ENCODE data around the gene DGKH. TPM values are rescaled to one million over a fixed set of nuclear protein-coding genes. Genes with fewer than 3 reads are reported as not detected.

Gene DGKH
- total RNA-seq, 1 donor from 2014 or later: 18.7 TPM

GRCh38 chr13:42041684-42042035 lies 6.8 kb upstream of the DGKH start:
- DNase-seq: peak; percentile 67
- ATAC-seq: peak; percentile 57 to 58
- Histone ChIP-seq H3K36me3 (no peaks in the 10 kb centered on the region), H3K4me3 (peak overlapping the region; percentile 84), H3K9me3 (no peaks in the 10 kb centered on the region), H3K4me1 (peaks cover 21% of the 10 kb centered on the region), H3K27me3 (ENCODE audit: low read depth) (no peaks in the 10 kb centered on the region), H3K27ac (peak overlapping the region; percentile 95)
- TF ChIP-seq, protein P1, sequence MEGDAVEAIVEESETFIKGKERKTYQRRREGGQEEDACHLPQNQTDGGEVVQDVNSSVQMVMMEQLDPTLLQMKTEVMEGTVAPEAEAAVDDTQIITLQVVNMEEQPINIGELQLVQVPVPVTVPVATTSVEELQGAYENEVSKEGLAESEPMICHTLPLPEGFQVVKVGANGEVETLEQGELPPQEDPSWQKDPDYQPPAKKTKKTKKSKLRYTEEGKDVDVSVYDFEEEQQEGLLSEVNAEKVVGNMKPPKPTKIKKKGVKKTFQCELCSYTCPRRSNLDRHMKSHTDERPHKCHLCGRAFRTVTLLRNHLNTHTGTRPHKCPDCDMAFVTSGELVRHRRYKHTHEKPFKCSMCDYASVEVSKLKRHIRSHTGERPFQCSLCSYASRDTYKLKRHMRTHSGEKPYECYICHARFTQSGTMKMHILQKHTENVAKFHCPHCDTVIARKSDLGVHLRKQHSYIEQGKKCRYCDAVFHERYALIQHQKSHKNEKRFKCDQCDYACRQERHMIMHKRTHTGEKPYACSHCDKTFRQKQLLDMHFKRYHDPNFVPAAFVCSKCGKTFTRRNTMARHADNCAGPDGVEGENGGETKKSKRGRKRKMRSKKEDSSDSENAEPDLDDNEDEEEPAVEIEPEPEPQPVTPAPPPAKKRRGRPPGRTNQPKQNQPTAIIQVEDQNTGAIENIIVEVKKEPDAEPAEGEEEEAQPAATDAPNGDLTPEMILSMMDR (IDR thresholded peaks at IDR 0.05): peak; percentile 52
- intact Hi-C loops (cut with DNase I): no loop called here

DNA sequence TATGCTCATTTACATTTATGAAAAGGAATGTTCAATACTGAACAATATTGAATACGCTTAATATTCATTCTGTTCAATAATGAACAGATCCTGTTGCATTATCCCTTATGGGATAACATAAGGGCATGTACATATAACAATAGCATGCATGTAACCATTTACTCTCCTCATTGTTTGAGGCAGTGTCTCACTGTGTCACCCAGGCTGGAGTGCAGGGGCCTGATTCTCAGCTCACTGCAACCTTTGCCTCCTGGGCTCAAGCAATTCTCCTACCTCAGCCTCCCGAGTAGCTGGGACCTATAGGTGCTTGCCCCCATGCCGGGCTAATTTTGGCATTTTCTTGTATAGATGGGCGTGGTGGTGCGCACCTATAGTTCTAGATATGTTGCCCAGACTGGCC lies 4.8 kb upstream of the DGKH start:
- Histone ChIP-seq H3K27me3 (ENCODE audit: low read depth) (no peaks in the 10 kb centered on the region), H3K36me3 (no peaks in the 10 kb centered on the region), H3K27ac (no peak overlapping the region), H3K4me3 (no peak overlapping the region), H3K9me3 (no peaks in the 10 kb centered on the region), H3K4me1 (peaks cover 30% of the 10 kb centered on the region)
- DNase-seq: no peak
- TF ChIP-seq, protein P1 (IDR thresholded peaks at IDR 0.05): no peak
- intact Hi-C loops (cut with DNase I): no loop called here
- no peak for ATAC-seq

GRCh38 chr13:42046448-42046847 lies 2.0 kb upstream of the DGKH start:
- no peak overlapping the region for H3K4me3 ChIP-seq
- no peaks in the 10 kb centered on the region for H3K27me3 ChIP-seq (ENCODE audit: low read depth)
- DNase-seq (no peak), ATAC-seq (no peak)
- no peaks in the 10 kb centered on the region for H3K9me3 ChIP-seq
- peaks cover 29% of the 10 kb centered on the region for H3K4me1 ChIP-seq
- no peak overlapping the region for H3K27ac ChIP-seq
- no peaks in the 10 kb centered on the region for H3K36me3 ChIP-seq
- TF ChIP-seq, protein P1 (IDR thresholded peaks at IDR 0.05): no peak
- intact Hi-C loops (cut with DNase I): no loop called here

GRCh38 chr13:42047561-42048341 lies 697 bp upstream of the DGKH start:
- ATAC-seq (peak; percentile 42 to 54), DNase-seq (peak; percentile 58)
- H3K36me3 ChIP-seq: no peaks in the 10 kb centered on the region
- peaks cover 19% of the 10 kb centered on the region for H3K4me1 ChIP-seq
- intact Hi-C loops (cut with DNase I): no loop called here
- TF ChIP-seq, protein P1 (IDR thresholded peaks at IDR 0.05): no peak
- H3K27me3 ChIP-seq (ENCODE audit: low read depth): no peaks in the 10 kb centered on the region
- peak overlapping the region; percentile 84 for H3K4me3 ChIP-seq
- peak overlapping the region; percentile 84 for H3K27ac ChIP-seq
- no peaks in the 10 kb centered on the region for H3K9me3 ChIP-seq

DNA sequence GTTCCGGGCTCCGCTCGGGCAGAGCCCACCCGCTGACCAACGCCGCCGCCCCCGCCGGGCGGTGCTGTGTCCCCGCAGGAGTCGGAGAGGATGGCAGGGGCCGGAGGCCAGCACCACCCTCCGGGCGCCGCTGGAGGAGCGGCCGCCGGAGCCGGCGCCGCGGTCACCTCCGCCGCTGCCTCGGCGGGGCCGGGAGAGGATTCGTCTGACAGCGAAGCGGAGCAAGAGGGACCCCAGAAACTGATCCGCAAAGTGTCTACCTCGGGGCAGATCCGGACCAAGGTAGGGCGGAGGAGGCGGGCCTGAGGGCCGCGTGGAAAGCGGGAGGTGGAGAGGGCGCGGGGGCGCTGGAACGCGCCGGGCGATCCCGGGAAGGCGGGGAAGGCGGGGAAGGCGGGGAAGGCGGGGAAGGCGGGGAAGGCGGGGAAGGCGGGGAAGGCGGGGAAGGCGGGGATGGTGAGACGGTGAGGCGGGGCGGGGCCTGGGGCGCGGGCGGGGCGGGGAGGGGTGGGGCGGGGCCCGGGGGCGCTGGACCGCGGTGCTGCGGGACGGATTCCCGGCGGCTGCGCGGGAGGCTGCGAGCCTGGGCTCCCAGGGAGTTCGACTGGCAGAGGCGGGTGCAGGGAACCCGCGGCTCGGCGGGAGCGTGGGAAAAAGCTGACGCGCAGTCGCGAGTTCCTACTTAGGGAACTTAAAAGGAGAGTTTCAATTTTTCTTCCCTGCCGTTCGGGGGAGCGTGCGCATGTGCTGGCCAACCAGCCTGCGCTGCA lies 421 bp downstream of the DGKH start:
- intact Hi-C loops (cut with DNase I): no loop called here
- TF ChIP-seq, protein P1 (IDR thresholded peaks at IDR 0.05): peak; percentile 16
- Histone ChIP-seq H3K36me3 (no peaks in the 10 kb centered on the region), H3K9me3 (no peaks in the 10 kb centered on the region), H3K27me3 (ENCODE audit: low read depth) (no peaks in the 10 kb centered on the region), H3K4me1 (peaks cover 19% of the 10 kb centered on the region), H3K4me3 (peak overlapping the region; percentile 84), H3K27ac (peak overlapping the region; percentile 84)
- DNase-seq (peak; percentile 82), ATAC-seq (peak; percentile 91 to 93)
